ENCODE measurements around the gene KMT2A.
A peak's percentile ranks its signal among the peaks of the same experiment; 100 is the strongest.

Gene KMT2A

DNA sequence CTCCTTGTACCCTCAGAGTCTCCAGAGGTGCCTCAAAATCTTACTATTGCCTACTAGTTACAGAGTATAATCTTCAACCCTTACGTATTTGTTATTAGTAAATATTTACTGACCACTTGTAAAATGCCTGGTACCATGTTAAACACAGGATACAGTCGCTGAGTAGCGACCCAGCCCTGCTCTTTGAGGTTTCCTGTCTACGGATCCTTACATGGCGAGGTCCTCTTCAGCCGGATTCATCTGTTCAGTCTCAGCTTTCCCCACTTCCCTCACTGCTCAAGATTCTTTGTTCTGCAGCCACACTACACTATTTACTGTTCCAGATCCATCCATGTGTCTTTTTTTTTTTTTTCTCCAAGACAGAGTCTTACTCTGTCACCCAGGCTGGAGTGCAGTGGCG lies 77.8 kb downstream of the KMT2A start:
- H3K4me3 ChIP-seq (ENCODE audit: control insufficient read depth, low read depth, low read length), result no peak overlapping the region
- TF ChIP-seq, protein P1, sequence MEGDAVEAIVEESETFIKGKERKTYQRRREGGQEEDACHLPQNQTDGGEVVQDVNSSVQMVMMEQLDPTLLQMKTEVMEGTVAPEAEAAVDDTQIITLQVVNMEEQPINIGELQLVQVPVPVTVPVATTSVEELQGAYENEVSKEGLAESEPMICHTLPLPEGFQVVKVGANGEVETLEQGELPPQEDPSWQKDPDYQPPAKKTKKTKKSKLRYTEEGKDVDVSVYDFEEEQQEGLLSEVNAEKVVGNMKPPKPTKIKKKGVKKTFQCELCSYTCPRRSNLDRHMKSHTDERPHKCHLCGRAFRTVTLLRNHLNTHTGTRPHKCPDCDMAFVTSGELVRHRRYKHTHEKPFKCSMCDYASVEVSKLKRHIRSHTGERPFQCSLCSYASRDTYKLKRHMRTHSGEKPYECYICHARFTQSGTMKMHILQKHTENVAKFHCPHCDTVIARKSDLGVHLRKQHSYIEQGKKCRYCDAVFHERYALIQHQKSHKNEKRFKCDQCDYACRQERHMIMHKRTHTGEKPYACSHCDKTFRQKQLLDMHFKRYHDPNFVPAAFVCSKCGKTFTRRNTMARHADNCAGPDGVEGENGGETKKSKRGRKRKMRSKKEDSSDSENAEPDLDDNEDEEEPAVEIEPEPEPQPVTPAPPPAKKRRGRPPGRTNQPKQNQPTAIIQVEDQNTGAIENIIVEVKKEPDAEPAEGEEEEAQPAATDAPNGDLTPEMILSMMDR (IDR thresholded peaks at IDR 0.05; ENCODE audit: control insufficient read depth, insufficient read depth, low read depth, low read length, missing control alignments), result no peak
- DNase-seq (ENCODE audit: low read depth), result no peak

DNA sequence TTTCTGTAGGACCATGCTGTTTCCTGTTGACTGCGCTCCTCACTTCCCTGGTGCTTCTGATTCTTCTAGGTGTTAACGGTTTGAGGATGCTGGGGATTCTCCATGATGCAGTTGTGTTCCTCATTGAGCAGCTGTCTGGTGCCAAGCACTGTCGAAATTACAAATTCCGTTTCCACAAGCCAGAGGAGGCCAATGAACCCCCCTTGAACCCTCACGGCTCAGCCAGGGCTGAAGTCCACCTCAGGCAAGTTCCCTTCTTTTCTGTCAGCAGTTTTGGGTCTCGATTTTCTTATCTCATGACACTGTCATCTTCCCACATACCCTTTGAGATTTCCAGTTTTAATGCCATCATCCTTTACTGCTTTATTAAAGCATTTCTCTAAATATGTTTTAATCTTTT lies 83.3 kb downstream of the KMT2A start:
- no peak overlapping the region for H3K4me3 ChIP-seq (ENCODE audit: control insufficient read depth, low read depth, low read length)
- DNase-seq (ENCODE audit: low read depth), result no peak
- TF ChIP-seq, protein P1 (IDR thresholded peaks at IDR 0.05; ENCODE audit: control insufficient read depth, insufficient read depth, low read depth, low read length, missing control alignments), result no peak

DNA sequence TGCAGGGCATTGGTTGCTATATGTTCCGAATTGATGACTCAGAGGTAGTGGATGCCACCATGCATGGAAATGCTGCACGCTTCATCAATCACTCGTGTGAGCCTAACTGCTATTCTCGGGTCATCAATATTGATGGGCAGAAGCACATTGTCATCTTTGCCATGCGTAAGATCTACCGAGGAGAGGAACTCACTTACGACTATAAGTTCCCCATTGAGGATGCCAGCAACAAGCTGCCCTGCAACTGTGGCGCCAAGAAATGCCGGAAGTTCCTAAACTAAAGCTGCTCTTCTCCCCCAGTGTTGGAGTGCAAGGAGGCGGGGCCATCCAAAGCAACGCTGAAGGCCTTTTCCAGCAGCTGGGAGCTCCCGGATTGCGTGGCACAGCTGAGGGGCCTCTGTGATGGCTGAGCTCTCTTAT lies 85.6 kb downstream of the KMT2A start:
- TF ChIP-seq, protein P1 (IDR thresholded peaks at IDR 0.05; ENCODE audit: control insufficient read depth, insufficient read depth, low read depth, low read length, missing control alignments), result no peak
- DNase-seq (ENCODE audit: low read depth), result no peak
- no peak overlapping the region for H3K4me3 ChIP-seq (ENCODE audit: control insufficient read depth, low read depth, low read length)

DNA sequence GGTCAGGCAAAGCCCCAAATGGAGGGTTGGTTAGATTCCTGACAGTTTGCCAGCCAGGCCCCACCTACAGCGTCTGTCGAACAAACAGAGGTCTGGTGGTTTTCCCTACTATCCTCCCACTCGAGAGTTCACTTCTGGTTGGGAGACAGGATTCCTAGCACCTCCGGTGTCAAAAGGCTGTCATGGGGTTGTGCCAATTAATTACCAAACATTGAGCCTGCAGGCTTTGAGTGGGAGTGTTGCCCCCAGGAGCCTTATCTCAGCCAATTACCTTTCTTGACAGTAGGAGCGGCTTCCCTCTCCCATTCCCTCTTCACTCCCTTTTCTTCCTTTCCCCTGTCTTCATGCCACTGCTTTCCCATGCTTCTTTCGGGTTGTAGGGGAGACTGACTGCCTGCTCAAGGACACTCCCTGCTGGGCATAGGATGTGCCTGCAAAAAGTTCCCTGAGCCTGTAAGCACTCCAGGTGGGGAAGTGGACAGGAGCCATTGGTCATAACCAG lies 86.3 kb downstream of the KMT2A start:
- DNase-seq (ENCODE audit: low read depth), result no peak
- no peak overlapping the region for H3K4me3 ChIP-seq (ENCODE audit: control insufficient read depth, low read depth, low read length)
- TF ChIP-seq, protein P1 (IDR thresholded peaks at IDR 0.05; ENCODE audit: control insufficient read depth, insufficient read depth, low read depth, low read length, missing control alignments), result peak; percentile 55

DNA sequence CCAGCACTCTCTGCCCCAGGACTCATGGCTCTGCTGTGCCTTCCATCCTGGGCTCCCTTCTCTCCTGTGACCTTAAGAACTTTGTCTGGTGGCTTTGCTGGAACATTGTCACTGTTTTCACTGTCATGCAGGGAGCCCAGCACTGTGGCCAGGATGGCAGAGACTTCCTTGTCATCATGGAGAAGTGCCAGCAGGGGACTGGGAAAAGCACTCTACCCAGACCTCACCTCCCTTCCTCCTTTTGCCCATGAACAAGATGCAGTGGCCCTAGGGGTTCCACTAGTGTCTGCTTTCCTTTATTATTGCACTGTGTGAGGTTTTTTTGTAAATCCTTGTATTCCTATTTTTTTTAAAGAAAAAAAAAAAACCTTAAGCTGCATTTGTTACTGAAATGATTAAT lies 88.1 kb downstream of the KMT2A start:
- TF ChIP-seq, protein P1 (IDR thresholded peaks at IDR 0.05; ENCODE audit: control insufficient read depth, insufficient read depth, low read depth, low read length, missing control alignments), result no peak

DNA sequence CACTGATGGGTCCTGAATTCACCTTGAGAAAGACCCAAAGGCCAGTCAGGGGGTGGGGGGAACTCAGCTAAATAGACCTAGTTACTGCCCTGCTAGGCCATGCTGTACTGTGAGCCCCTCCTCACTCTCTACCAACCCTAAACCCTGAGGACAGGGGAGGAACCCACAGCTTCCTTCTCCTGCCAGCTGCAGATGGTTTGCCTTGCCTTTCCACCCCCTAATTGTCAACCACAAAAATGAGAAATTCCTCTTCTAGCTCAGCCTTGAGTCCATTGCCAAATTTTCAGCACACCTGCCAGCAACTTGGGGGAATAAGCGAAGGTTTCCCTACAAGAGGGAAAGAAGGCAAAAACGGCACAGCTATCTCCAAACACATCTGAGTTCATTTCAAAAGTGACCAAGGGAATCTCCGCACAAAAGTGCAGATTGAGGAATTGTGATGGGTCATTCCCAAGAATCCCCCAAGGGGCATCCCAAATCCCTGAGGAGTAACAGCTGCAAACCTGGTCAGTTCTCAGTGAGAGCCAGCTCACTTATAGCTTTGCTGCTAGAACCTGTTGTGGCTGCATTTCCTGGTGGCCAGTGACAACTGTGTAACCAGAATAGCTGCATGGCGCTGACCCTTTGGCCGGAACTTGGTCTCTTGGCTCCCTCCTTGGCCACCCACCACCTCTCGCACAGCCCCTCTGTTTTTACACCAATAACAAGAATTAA lies 88.6 kb downstream of the KMT2A start:
- DNase-seq (ENCODE audit: low read depth), result no peak
- TF ChIP-seq, protein P1 (IDR thresholded peaks at IDR 0.05; ENCODE audit: control insufficient read depth, insufficient read depth, low read depth, low read length, missing control alignments), result no peak

More for the DNA sequence above, 88.1 kb downstream of the KMT2A start:
- no peak overlapping the region for H3K4me3 ChIP-seq (ENCODE audit: control insufficient read depth, low read depth, low read length)
- DNase-seq (ENCODE audit: low read depth), result no peak

More for the DNA sequence above, 88.6 kb downstream of the KMT2A start:
- no peak overlapping the region for H3K4me3 ChIP-seq (ENCODE audit: control insufficient read depth, low read depth, low read length)

Measured in AG09309 (cell line).